Liver (tissue), 9 donors: ENCODE data around the gene IGDCC3. TPM values are rescaled to one million over a fixed set of nuclear protein-coding genes. Genes with fewer than 3 reads are reported as not detected.

Source experiments
- DNase-seq: peaks from one replicate; pipeline ENCODE4 v3.0.0-alpha.2; 2017; ENCODE audit warnings: low spot score
- H3K27ac ChIP-seq, 2 donors: one replicate each; pipeline ENCODE4 v1.7.0; 2013; ENCODE audit warnings: inconsistent platforms in 2 of 2, low read length in 2 of 2, control low read depth in 1 of 2, low read depth in 1 of 2, mild to moderate bottlenecking in 1 of 2
- H3K27me3 ChIP-seq, 4 donors: one replicate each; pipeline versions ENCODE4 v1.6.1 to v1.7.0; 2013; ENCODE audit warnings: low read length in 3 of 4, inconsistent platforms in 1 of 4, mild to moderate bottlenecking in 1 of 4, moderate library complexity in 1 of 4; ENCODE audit not compliant: control insufficient read depth in 4 of 4, insufficient read depth in 4 of 4
- H3K36me3 ChIP-seq, 4 donors: one replicate each; pipeline versions ENCODE4 v1.6.1 to v1.7.0; 2013; ENCODE audit warnings: low read length in 3 of 4, mild to moderate bottlenecking in 3 of 4, low read depth in 1 of 4, moderate library complexity in 1 of 4; ENCODE audit not compliant: control insufficient read depth in 4 of 4, insufficient read depth in 3 of 4
- H3K4me1 ChIP-seq, 4 donors: one replicate each; pipeline versions ENCODE4 v1.6.1 to v1.7.0; 2013; ENCODE audit warnings: low read length in 3 of 4, mild to moderate bottlenecking in 3 of 4, moderate library complexity in 1 of 4; ENCODE audit not compliant: control insufficient read depth in 4 of 4, insufficient read depth in 4 of 4
- H3K4me3 ChIP-seq, 3 donors: one replicate each; pipeline versions ENCODE4 v1.6.1 to v1.7.0; 2013; ENCODE audit warnings: low read length in 3 of 3, control low read depth in 1 of 3, low read depth in 1 of 3, mild to moderate bottlenecking in 1 of 3
- H3K9ac ChIP-seq, 2 donors: one replicate each; pipeline ENCODE4 v1.7.0; 2013; ENCODE audit warnings: low read length in 2 of 2, mild to moderate bottlenecking in 2 of 2, moderate library complexity in 2 of 2, control low read depth in 1 of 2, low read depth in 1 of 2
- H3K9me3 ChIP-seq, 4 donors: one replicate each; pipeline versions ENCODE4 v1.6.1 to v1.7.0; 2013; ENCODE audit warnings: low read length in 3 of 4; ENCODE audit not compliant: control insufficient read depth in 4 of 4
- ATF3 ChIP-seq: IDR thresholded peaks from 2 replicates; pipeline ENCODE4 v1.6.1; 2016; ENCODE audit warnings: antibody characterized with exemption
- CTCF ChIP-seq: fragments of 150-350 bp; IDR thresholded peaks from 2 replicates; pipeline ENCODE4 v1.5.1; 2017; ENCODE audit warnings: improper control_type of control experiment, low read depth, low read length; ENCODE audit not compliant: missing input control
- EGR1 ChIP-seq, 2 donors: IDR thresholded peaks; 2 replicates each; pipeline ENCODE4 v1.6.1; 2016 to 2018; ENCODE audit warnings: antibody characterized with exemption in 2 of 2, low read depth in 2 of 2
- FOXA1 ChIP-seq: IDR thresholded peaks from 2 replicates; pipeline ENCODE4 v1.6.1; 2016; ENCODE audit warnings: antibody characterized with exemption
- FOXA2 ChIP-seq: IDR thresholded peaks from 2 replicates; pipeline ENCODE4 v1.6.1; 2016; ENCODE audit warnings: antibody characterized with exemption
- GABPA ChIP-seq, 2 donors: IDR thresholded peaks in 1 of 2; conservative IDR thresholded peaks in 1 of 2; 2 replicates each; pipeline ENCODE4 v1.6.1; 2016; ENCODE audit warnings: antibody characterized with exemption in 2 of 2, mild to moderate bottlenecking in 1 of 2, moderate library complexity in 1 of 2
- HNF4A ChIP-seq, 2 donors: conservative IDR thresholded peaks; 2 replicates each; pipeline ENCODE4 v1.6.1; 2016; ENCODE audit warnings: antibody characterized with exemption in 2 of 2, mild to moderate bottlenecking in 2 of 2
- HNF4G ChIP-seq: IDR thresholded peaks from 2 replicates; pipeline ENCODE4 v1.6.1; 2016; ENCODE audit warnings: antibody characterized with exemption
- JUND ChIP-seq, 2 donors: IDR thresholded peaks; 2 replicates each; pipeline ENCODE4 v1.6.1; 2016; ENCODE audit warnings: antibody characterized with exemption in 2 of 2
- MAX ChIP-seq: IDR thresholded peaks from 2 replicates; pipeline ENCODE4 v1.6.1; 2016; ENCODE audit warnings: antibody characterized with exemption
- NR2F2 ChIP-seq: IDR thresholded peaks from 2 replicates; pipeline ENCODE4 v1.6.1; 2016; ENCODE audit warnings: antibody characterized with exemption
- RAD21 ChIP-seq, 2 donors: IDR thresholded peaks; 2 replicates each; pipeline ENCODE4 v1.6.1; 2016; ENCODE audit warnings: antibody characterized with exemption in 2 of 2, mild to moderate bottlenecking in 2 of 2
- RXRA ChIP-seq, 2 donors: IDR thresholded peaks; 2 replicates each; pipeline ENCODE4 v1.6.1; 2017 to 2018; ENCODE audit warnings: antibody characterized with exemption in 2 of 2, mild to moderate bottlenecking in 1 of 2
- SP1 ChIP-seq: IDR thresholded peaks from 2 replicates; pipeline ENCODE4 v1.6.1; 2018; ENCODE audit warnings: antibody characterized with exemption, mild to moderate bottlenecking
- TAF1 ChIP-seq: conservative IDR thresholded peaks from 2 replicates; pipeline ENCODE4 v1.6.1; 2016; ENCODE audit warnings: antibody characterized with exemption, mild to moderate bottlenecking
- YY1 ChIP-seq: IDR thresholded peaks from 2 replicates; pipeline ENCODE4 v1.6.1; 2016; ENCODE audit warnings: antibody characterized with exemption, mild to moderate bottlenecking
- WGBS: extraction: QIAGEN DNeasy Blood & Tissue Kit; methylation state at CpG from one replicate; pipeline ENCODE4 v1.1.7; 2013; 5-methylcytosine and 5-hydroxymethylcytosine counted together
- polyA plus RNA-seq, 2 donors: library from polyadenylated mRNA; stranded (reverse) in 1 of 2; unstranded in 1 of 2; fragments of 200-250 nt in 1 of 2; fragments of >200 nt in 1 of 2; fragmentation: Nextera tagmentation in 1 of 2; extraction: Ambion mirVana in 1 of 2; gene quantifications; one replicate each; pipeline versions ENCODE4 v1.2.1 to v1.2.3, GENCODE V29; 2013 to 2015
- total RNA-seq, 2 donors: library from RNA; depleted of rRNA; stranded (reverse); fragments of >200 nt; gene quantifications; one replicate each; pipeline ENCODE4 v1.2.3, GENCODE V29; 2014
- TF ChIP-seq, protein P1 (sequence below): IDR thresholded peaks from 2 replicates; pipeline ENCODE4 v1.6.1; 2016; ENCODE audit warnings: antibody characterized with exemption, mild to moderate bottlenecking
- TF ChIP-seq, protein P2 (sequence below): IDR thresholded peaks from 2 replicates; pipeline ENCODE4 v1.6.1; 2016; ENCODE audit warnings: antibody characterized with exemption
- donor health status: healthy.
- donor health status: healthy.
- donor health status: healthy.
- donor health status: healthy.
- donor health status: healthy.

Gene IGDCC3
- total and polyA plus RNA-seq, 4 donors, result 1.5 TPM; not detected in 3

GRCh38 chr15:65290228-65290627 is 87.6 kb downstream of the IGDCC3 start:
- Histone ChIP-seq H3K9me3 (no peaks in the 10 kb centered on the region), H3K4me3 (no peak overlapping the region), H3K27ac (no peak overlapping the region), H3K27me3 (no peaks in the 10 kb centered on the region), H3K4me1 (peaks cover 0 to 16% (median 12%) of the 10 kb centered on the region in 4 donors), H3K36me3 (no peaks in the 10 kb centered on the region), H3K9ac (no peak overlapping the region)
- 92% methylated on average over 7 of the region's 7 CpGs for WGBS
- TF ChIP-seq HNF4A (conservative IDR thresholded peaks at IDR 0.05) (no peak), HNF4G (no peak), RAD21 (IDR thresholded peaks at IDR 0.05) (no peak), FOXA1 (no peak), NR2F2 (no peak), TAF1 (no peak), EGR1 (IDR thresholded peaks at IDR 0.05; ENCODE audit: low read depth in 2 of 2) (no peak), GABPA (IDR thresholded peaks at IDR 0.05 in 1 of 2, conservative IDR thresholded peaks at IDR 0.05 in 1 of 2) (no peak), RXRA (IDR thresholded peaks at IDR 0.05) (no peak), YY1 (no peak), SP1 (no peak), FOXA2 (no peak), JUND (IDR thresholded peaks at IDR 0.05) (no peak), ATF3 (no peak), CTCF (no peak), MAX (no peak)
- TF ChIP-seq, protein P1, sequence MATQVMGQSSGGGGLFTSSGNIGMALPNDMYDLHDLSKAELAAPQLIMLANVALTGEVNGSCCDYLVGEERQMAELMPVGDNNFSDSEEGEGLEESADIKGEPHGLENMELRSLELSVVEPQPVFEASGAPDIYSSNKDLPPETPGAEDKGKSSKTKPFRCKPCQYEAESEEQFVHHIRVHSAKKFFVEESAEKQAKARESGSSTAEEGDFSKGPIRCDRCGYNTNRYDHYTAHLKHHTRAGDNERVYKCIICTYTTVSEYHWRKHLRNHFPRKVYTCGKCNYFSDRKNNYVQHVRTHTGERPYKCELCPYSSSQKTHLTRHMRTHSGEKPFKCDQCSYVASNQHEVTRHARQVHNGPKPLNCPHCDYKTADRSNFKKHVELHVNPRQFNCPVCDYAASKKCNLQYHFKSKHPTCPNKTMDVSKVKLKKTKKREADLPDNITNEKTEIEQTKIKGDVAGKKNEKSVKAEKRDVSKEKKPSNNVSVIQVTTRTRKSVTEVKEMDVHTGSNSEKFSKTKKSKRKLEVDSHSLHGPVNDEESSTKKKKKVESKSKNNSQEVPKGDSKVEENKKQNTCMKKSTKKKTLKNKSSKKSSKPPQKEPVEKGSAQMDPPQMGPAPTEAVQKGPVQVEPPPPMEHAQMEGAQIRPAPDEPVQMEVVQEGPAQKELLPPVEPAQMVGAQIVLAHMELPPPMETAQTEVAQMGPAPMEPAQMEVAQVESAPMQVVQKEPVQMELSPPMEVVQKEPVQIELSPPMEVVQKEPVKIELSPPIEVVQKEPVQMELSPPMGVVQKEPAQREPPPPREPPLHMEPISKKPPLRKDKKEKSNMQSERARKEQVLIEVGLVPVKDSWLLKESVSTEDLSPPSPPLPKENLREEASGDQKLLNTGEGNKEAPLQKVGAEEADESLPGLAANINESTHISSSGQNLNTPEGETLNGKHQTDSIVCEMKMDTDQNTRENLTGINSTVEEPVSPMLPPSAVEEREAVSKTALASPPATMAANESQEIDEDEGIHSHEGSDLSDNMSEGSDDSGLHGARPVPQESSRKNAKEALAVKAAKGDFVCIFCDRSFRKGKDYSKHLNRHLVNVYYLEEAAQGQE, result no peak
- TF ChIP-seq, protein P2, sequence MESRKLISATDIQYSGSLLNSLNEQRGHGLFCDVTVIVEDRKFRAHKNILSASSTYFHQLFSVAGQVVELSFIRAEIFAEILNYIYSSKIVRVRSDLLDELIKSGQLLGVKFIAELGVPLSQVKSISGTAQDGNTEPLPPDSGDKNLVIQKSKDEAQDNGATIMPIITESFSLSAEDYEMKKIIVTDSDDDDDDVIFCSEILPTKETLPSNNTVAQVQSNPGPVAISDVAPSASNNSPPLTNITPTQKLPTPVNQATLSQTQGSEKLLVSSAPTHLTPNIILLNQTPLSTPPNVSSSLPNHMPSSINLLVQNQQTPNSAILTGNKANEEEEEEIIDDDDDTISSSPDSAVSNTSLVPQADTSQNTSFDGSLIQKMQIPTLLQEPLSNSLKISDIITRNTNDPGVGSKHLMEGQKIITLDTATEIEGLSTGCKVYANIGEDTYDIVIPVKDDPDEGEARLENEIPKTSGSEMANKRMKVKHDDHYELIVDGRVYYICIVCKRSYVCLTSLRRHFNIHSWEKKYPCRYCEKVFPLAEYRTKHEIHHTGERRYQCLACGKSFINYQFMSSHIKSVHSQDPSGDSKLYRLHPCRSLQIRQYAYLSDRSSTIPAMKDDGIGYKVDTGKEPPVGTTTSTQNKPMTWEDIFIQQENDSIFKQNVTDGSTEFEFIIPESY, result no peak
- no peak for DNase-seq
